Mesendoderm (in vitro differentiated cells): ENCODE measurements around the gene NUP93.
A peak's percentile ranks its signal among the peaks of the same experiment; 100 is the strongest.

Experiments
- DNase-seq: peaks from one replicate; pipeline ENCODE4 v3.0.0; 2013
- H2AK5ac ChIP-seq: 2 replicates; pipeline ENCODE4 v1.6.1; 2013; ENCODE audit warnings: low read length, inconsistent platforms
- H2BK120ac ChIP-seq: 2 replicates; pipeline ENCODE4 v1.6.1; 2013; ENCODE audit warnings: low read depth, mild to moderate bottlenecking, low read length, moderate library complexity, mixed read lengths
- H2BK15ac ChIP-seq: replicated peaks from 2 replicates; pipeline ENCODE4 v1.6.1; 2013; ENCODE audit warnings: low read depth, mild to moderate bottlenecking, moderate library complexity
- H2BK5ac ChIP-seq: 2 replicates; pipeline ENCODE4 v1.6.1; 2013; ENCODE audit warnings: low read length, inconsistent platforms
- H3K18ac ChIP-seq: 2 replicates; pipeline ENCODE4 v1.6.1; 2013; ENCODE audit warnings: mild to moderate bottlenecking, low read length, mixed read lengths
- H3K23ac ChIP-seq: one replicate; pipeline ENCODE4 v1.6.1; 2013; ENCODE audit warnings: low read length
- H3K27ac ChIP-seq: 2 replicates; pipeline ENCODE4 v1.5.1; 2013; ENCODE audit warnings: low read depth, mild to moderate bottlenecking, inconsistent platforms, low read length, moderate library complexity
- H3K27me3 ChIP-seq: 2 replicates; pipeline ENCODE4 v1.6.1; 2013; ENCODE audit warnings: low read length, control low read depth, mild to moderate bottlenecking, inconsistent platforms; ENCODE audit not compliant: insufficient read depth, poor library complexity
- H3K36me3 ChIP-seq: 2 replicates; pipeline ENCODE4 v1.6.1; 2013; ENCODE audit warnings: low read length, inconsistent platforms; ENCODE audit not compliant: control insufficient read depth, insufficient read depth
- H3K4ac ChIP-seq: one replicate; pipeline ENCODE4 v1.6.1; 2013; ENCODE audit warnings: low read depth, mild to moderate bottlenecking, low read length, moderate library complexity
- H3K4me1 ChIP-seq: 2 replicates; pipeline ENCODE4 v1.6.1; 2013; ENCODE audit warnings: low read depth, low read length, inconsistent platforms; ENCODE audit not compliant: control insufficient read depth
- H3K4me2 ChIP-seq: 2 replicates; pipeline ENCODE4 v1.6.1; 2013; ENCODE audit warnings: low read length
- H3K4me3 ChIP-seq: 2 replicates; pipeline ENCODE4 v1.5.1; 2013; ENCODE audit warnings: mild to moderate bottlenecking, low read length
- H3K56ac ChIP-seq: one replicate; pipeline ENCODE4 v1.6.1; 2013; ENCODE audit warnings: low read length
- H3K79me1 ChIP-seq: 2 replicates; pipeline ENCODE4 v1.6.1; 2013; ENCODE audit warnings: low read length, inconsistent platforms
- H3K79me2 ChIP-seq: 2 replicates; pipeline ENCODE4 v1.6.1; 2013; ENCODE audit warnings: mild to moderate bottlenecking, low read length; ENCODE audit not compliant: control insufficient read depth, insufficient read depth
- H3K9ac ChIP-seq: 2 replicates; pipeline ENCODE4 v1.6.1; 2013; ENCODE audit warnings: low read length, inconsistent platforms
- H4K5ac ChIP-seq: one replicate; pipeline ENCODE4 v1.6.1; 2013; ENCODE audit warnings: low read length
- H4K8ac ChIP-seq: one replicate; pipeline ENCODE4 v1.6.1; 2013; ENCODE audit warnings: low read depth, mild to moderate bottlenecking, control low read depth, low read length, moderate library complexity
- WGBS: extraction: QIAGEN DNeasy Blood & Tissue Kit; methylation state at CpG from one replicate; pipeline ENCODE4 v1.1.7; 2013; ENCODE audit warnings: low lambda C conversion rate, missing lambda C conversion rate; ENCODE audit not compliant: insufficient coverage; ENCODE audit errors: extremely low coverage; 5-methylcytosine and 5-hydroxymethylcytosine counted together

NUP93 gene

DNA sequence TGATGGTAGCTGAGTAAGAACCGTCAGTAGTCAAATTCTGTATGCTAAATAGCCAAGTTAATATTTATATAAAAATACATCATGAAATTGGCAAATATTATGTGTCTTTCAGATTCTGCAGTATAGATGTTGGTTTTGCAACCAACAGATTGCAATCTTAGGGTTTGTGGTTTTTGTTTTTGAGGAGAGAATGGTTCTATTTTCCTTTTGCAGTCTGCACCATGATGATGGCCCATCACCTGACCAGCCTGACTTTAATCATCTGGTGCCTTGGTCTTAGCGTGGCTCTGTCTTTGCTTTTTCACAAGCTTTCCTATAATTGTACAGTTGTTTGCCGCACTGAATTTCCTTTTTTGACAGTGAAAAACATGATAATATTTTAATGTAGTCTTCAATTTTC lies 50.7 kb downstream of the NUP93 start:
- H3K23ac ChIP-seq = no peak overlapping the region
- peaks cover 2% of the 10 kb centered on the region for H3K4me1 ChIP-seq
- H4K5ac ChIP-seq = no peak overlapping the region
- no peak overlapping the region for H3K18ac ChIP-seq
- no peak overlapping the region for H3K4me3 ChIP-seq
- DNase-seq = no peak
- H3K36me3 ChIP-seq = no peaks in the 10 kb centered on the region
- H3K56ac ChIP-seq = no peak overlapping the region
- no CpG with 5 or more reads among the region's 3 CpGs for WGBS
- no peak overlapping the region for H2BK15ac ChIP-seq
- no peak overlapping the region for H3K27ac ChIP-seq
- H4K8ac ChIP-seq = no peak overlapping the region
- no peaks in the 10 kb centered on the region for H3K79me2 ChIP-seq
- H2AK5ac ChIP-seq = no peak overlapping the region
- H2BK5ac ChIP-seq = no peak overlapping the region
- H3K9ac ChIP-seq = no peak overlapping the region
- H3K27me3 ChIP-seq = no peaks in the 10 kb centered on the region
- H3K4me2 ChIP-seq = no peak overlapping the region
- H3K79me1 ChIP-seq = peaks cover 2% of the 10 kb centered on the region
- H3K4ac ChIP-seq = no peak overlapping the region
- no peak overlapping the region for H2BK120ac ChIP-seq

DNA sequence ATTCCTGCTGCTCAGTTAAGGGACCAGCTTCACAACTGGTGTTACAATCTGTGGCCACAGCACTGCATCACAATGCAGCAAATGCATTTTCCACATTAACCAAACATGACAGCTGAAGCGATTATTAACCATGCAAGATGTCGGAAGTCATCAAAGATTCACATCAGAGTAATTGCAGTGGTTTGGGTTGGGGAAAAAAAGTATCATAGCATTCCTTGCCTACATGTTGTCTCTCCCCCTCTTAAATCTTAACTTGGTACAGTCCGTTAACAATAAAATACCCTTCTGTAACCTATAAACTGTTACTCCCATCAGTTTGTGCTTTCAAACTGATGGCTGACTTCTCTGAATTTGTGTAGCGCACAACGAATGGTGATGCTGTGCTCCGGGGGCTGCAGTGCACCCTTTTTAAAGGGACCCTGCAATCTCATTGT lies 51.6 kb downstream of the NUP93 start:
- Histone ChIP-seq H2BK120ac (no peak overlapping the region), H3K27ac (no peak overlapping the region), H2BK5ac (no peak overlapping the region), H3K9ac (no peak overlapping the region), H3K4me2 (no peak overlapping the region), H3K4me3 (no peak overlapping the region), H2BK15ac (no peak overlapping the region), H3K18ac (peak overlapping the region; percentile 41), H3K27me3 (no peaks in the 10 kb centered on the region), H3K56ac (no peak overlapping the region), H3K36me3 (no peaks in the 10 kb centered on the region), H2AK5ac (no peak overlapping the region), H3K79me1 (peaks cover 2% of the 10 kb centered on the region), H4K5ac (no peak overlapping the region), H4K8ac (no peak overlapping the region), H3K23ac (no peak overlapping the region), H3K4ac (no peak overlapping the region), H3K4me1 (peaks cover 7% of the 10 kb centered on the region), H3K79me2 (no peaks in the 10 kb centered on the region)
- DNase-seq = peak; percentile 27
- no CpG with 5 or more reads among the region's 6 CpGs for WGBS

DNA sequence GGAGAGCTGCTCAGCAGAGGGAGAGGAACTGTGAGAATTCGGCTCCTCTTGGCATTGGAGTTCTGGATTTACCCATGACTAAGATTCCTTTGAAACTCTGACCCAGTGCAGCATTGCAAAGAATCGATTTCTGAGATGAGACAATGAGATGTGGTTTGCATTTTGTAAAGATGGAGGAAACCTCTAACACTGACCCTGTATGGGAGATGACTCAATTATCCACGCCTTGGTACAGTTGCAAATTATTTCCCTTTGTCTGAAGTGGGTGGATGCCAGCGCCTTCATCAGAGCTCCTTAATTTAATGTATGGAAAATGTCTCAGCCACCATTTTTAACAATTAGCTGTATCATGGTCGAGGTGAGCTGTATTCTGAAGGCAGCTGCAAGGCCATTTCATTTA lies 53.4 kb downstream of the NUP93 start:
- Histone ChIP-seq H2BK5ac (no peak overlapping the region), H3K79me2 (peaks cover 2% of the 10 kb centered on the region), H3K4ac (no peak overlapping the region), H3K36me3 (no peaks in the 10 kb centered on the region), H3K18ac (peak overlapping the region; percentile 14), H4K8ac (no peak overlapping the region), H3K79me1 (peaks cover 5% of the 10 kb centered on the region), H2BK15ac (no peak overlapping the region), H3K9ac (no peak overlapping the region), H3K27ac (no peak overlapping the region), H2AK5ac (no peak overlapping the region), H3K27me3 (no peaks in the 10 kb centered on the region), H4K5ac (no peak overlapping the region), H3K23ac (no peak overlapping the region), H3K4me2 (no peak overlapping the region), H3K56ac (no peak overlapping the region), H3K4me1 (peaks cover 21% of the 10 kb centered on the region), H3K4me3 (no peak overlapping the region), H2BK120ac (no peak overlapping the region)
- no CpG with 5 or more reads among the region's 5 CpGs for WGBS
- no peak for DNase-seq

DNA sequence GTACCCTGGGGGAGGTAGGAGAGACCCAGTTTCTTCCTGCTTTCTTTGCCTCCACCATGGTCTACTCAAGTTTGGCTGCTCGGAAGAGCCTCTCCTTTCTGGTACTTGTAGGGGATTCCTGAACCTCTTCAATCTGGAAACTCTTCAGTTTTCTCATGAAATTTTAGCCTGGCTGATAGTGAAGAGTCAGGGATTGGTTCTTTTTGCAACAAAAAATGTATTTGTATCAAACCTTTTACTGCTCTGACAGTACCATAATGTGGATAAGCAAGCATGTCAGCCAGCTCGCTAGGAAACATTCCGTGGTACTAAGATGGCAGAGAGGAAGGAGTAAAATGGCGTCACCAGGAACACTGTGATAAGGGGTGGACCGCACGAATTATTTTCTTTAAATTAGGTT lies 55.4 kb downstream of the NUP93 start:
- DNase-seq = no peak
- Histone ChIP-seq H3K27ac (no peak overlapping the region), H3K4me2 (no peak overlapping the region), H3K79me2 (peaks cover 4% of the 10 kb centered on the region), H2AK5ac (no peak overlapping the region), H3K18ac (no peak overlapping the region), H3K4ac (no peak overlapping the region), H3K23ac (no peak overlapping the region), H3K56ac (no peak overlapping the region), H3K79me1 (peaks cover 8% of the 10 kb centered on the region), H3K27me3 (no peaks in the 10 kb centered on the region), H3K36me3 (no peaks in the 10 kb centered on the region), H2BK5ac (no peak overlapping the region), H3K4me1 (peaks cover 21% of the 10 kb centered on the region), H2BK15ac (no peak overlapping the region), H3K4me3 (no peak overlapping the region), H4K8ac (no peak overlapping the region), H2BK120ac (no peak overlapping the region), H4K5ac (no peak overlapping the region), H3K9ac (no peak overlapping the region)
- no CpG with 5 or more reads among the region's 6 CpGs for WGBS

DNA sequence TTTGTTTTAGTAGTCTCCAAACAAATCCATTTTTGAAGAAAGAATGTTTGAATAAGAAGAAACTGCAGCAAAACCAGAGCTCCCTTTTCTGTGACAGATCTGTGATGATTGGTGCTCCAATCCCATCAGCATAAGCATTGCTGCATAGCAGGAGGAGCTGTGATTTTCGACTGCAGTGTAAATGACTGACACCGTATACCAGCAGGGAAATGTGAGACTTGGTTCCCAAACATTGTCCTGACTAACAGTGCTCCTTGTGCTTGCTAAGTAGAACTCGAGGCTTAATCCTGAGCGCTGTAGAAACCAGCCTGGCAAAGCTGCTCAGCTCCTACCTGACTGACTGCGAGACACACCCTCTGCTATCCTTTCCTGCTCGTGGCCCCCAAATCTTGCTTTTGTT lies 57.2 kb downstream of the NUP93 start:
- no peak overlapping the region for H3K56ac ChIP-seq
- WGBS = no CpG with 5 or more reads among the region's 6 CpGs
- peaks cover 7% of the 10 kb centered on the region for H3K79me2 ChIP-seq

DNA sequence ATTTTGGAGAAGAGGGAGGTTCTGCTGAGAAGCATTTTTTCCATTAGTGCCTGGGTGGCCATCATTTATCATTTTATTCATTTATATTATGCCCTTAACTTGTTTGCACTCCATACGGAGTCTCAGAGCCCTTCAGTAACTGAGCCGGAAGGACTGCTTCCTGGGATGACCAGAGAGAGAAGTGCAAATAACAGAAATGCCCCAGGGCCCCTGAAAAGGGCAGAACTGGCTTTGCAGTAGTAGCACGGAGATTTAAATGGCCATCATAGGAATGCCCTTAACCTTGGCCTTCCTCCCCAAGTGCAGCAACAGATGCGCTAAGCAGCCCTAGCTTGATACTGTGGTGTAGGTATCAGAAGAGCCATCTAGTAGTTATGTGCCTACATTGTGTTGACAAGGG lies 58.5 kb downstream of the NUP93 start:
- Histone ChIP-seq H3K18ac (no peak overlapping the region), H3K79me2 (peaks cover 8% of the 10 kb centered on the region), H3K36me3 (no peaks in the 10 kb centered on the region), H3K9ac (no peak overlapping the region), H3K56ac (no peak overlapping the region), H2BK15ac (no peak overlapping the region), H2AK5ac (no peak overlapping the region), H3K79me1 (peaks cover 13% of the 10 kb centered on the region), H3K4ac (no peak overlapping the region), H3K27me3 (no peaks in the 10 kb centered on the region), H2BK5ac (no peak overlapping the region), H2BK120ac (no peak overlapping the region), H3K4me1 (peaks cover 21% of the 10 kb centered on the region), H3K27ac (no peak overlapping the region), H3K4me2 (no peak overlapping the region), H3K4me3 (no peak overlapping the region), H4K8ac (no peak overlapping the region), H3K23ac (no peak overlapping the region), H4K5ac (no peak overlapping the region)
- DNase-seq = no peak
- WGBS = no CpG with 5 or more reads among the region's 4 CpGs

More for the DNA sequence above, 57.2 kb downstream of the NUP93 start:
- no peak overlapping the region for H3K4me2 ChIP-seq
- H3K4me3 ChIP-seq = no peak overlapping the region
- no peak overlapping the region for H4K5ac ChIP-seq
- no peak overlapping the region for H2BK5ac ChIP-seq
- no peak overlapping the region for H3K4ac ChIP-seq
- peaks cover 21% of the 10 kb centered on the region for H3K4me1 ChIP-seq
- H3K79me1 ChIP-seq = peaks cover 11% of the 10 kb centered on the region
- no peak overlapping the region for H4K8ac ChIP-seq
- no peak overlapping the region for H3K9ac ChIP-seq
- H3K23ac ChIP-seq = no peak overlapping the region
- no peak overlapping the region for H3K18ac ChIP-seq
- no peak overlapping the region for H2BK120ac ChIP-seq
- no peaks in the 10 kb centered on the region for H3K27me3 ChIP-seq
- H3K27ac ChIP-seq = no peak overlapping the region
- H2BK15ac ChIP-seq = no peak overlapping the region
- H2AK5ac ChIP-seq = no peak overlapping the region
- no peaks in the 10 kb centered on the region for H3K36me3 ChIP-seq
- peak; percentile 83 for DNase-seq
